ENCODE data around the gene ZNF229.

- no peak for TF ChIP-seq CTCF (conservative IDR thresholded peaks at IDR 0.05; ENCODE audit: low read depth, low read length)
- TF ChIP-seq EZH2 (IDR thresholded peaks at IDR 0.05; ENCODE audit: low read length, unreplicated experiment), result no peak
Measured at GRCh38 chr19:44438441-44438840, 9.8 kb downstream of the ZNF229 start.
